Measurements from ENCODE around the gene STK16.
A peak's percentile ranks its signal among the peaks of the same experiment; 100 is the strongest.

Gene STK16

GRCh38 chr2:219229305-219230058 lies 15.8 kb upstream of the STK16 start, which contains the start of the genes ANKZF1 and ATG9A:
TSS of gene ANKZF1 (plus strand) at chr2:219229806. CDS start at chr2:219230258, 452 bp downstream.
TSS of gene ATG9A (minus strand) at chr2:219229636. CDS start at chr2:219228024, 1,612 bp downstream.
- DNase-seq, result peak; percentile 98 to 100 (median 100)
- intact Hi-C loops (cut with DNase I), result loop anchor here (1.0 to 10.0 kb wide), 2 partner anchors 51 to 155 kb away; partner anchors contain the start of genes DNPEP and RETREG2

GRCh38 chr2:219230059-219230540 lies 15.2 kb upstream of the STK16 start:
- DNase-seq, result peak in 3 of 10 donors; percentile 24 to 81 (median 76)
- intact Hi-C loops (cut with DNase I), result loop anchor here (10.0 kb wide), 1 partner anchor 155 kb away; the partner anchor contains the start of gene DNPEP

GRCh38 chr2:219234331-219234730 lies 10.9 kb upstream of the STK16 start:
- no peak for DNase-seq
- intact Hi-C loops (cut with DNase I), result loop anchor here (10.0 kb wide), 1 partner anchor 150 kb away; the partner anchor contains the start of gene DNPEP

- no peak for DNase-seq
- intact Hi-C loops (cut with DNase I), result loop anchor here (5.0 kb wide), 1 partner anchor 54 kb away; no protein-coding TSS in a partner anchor
Observed at GRCh38 chr2:219243291-219243761, 2.0 kb upstream of the STK16 start.

GRCh38 chr2:219244789-219245147 lies 511 bp upstream of the STK16 start:
- intact Hi-C loops (cut with DNase I), result loop anchor here (1.0 to 5.0 kb wide), 2 partner anchors 26 to 53 kb away; partner anchors contain the start of gene ABCB6

GRCh38 chr2:219245899-219246230 lies 586 bp downstream of the STK16 start:
- intact Hi-C loops (cut with DNase I), result loop anchor here (1.0 kb wide), 1 partner anchor 28 kb away; the partner anchor contains the start of gene ABCB6
- no peak for DNase-seq

More at GRCh38 chr2:219244789-219245147, 511 bp upstream of the STK16 start:
- DNase-seq, result no peak

- intact Hi-C loops (cut with DNase I), result no loop called here
Observed at GRCh38 chr2:219246559-219246958, 1.3 kb downstream of the STK16 start.

GRCh38 chr2:219247678-219248642 lies 2.7 kb downstream of the STK16 start:
- DNase-seq, result no peak
- intact Hi-C loops (cut with DNase I), result no loop called here

More at GRCh38 chr2:219246559-219246958, 1.3 kb downstream of the STK16 start:
- DNase-seq, result no peak

GRCh38 chr2:219248845-219249202 lies 3.5 kb downstream of the STK16 start:
- no peak for DNase-seq
- intact Hi-C loops (cut with DNase I), result no loop called here

- intact Hi-C loops (cut with DNase I), result no loop called here
- peak in 9 of 10 donors; percentile 45 to 93 (median 63) for DNase-seq
Observed at GRCh38 chr2:219249203-219249980, 4.1 kb downstream of the STK16 start.

GRCh38 chr2:219250049-219250781 lies 4.9 kb downstream of the STK16 start:
- DNase-seq, result no peak
- intact Hi-C loops (cut with DNase I), result no loop called here

- intact Hi-C loops (cut with DNase I), result no loop called here
- DNase-seq, result no peak
Observed at GRCh38 chr2:219251656-219252055, 6.4 kb downstream of the STK16 start.

GRCh38 chr2:219252084-219252483 lies 6.8 kb downstream of the STK16 start:
- intact Hi-C loops (cut with DNase I), result no loop called here
- peak in 1 of 10 donors; percentile 32 for DNase-seq

GRCh38 chr2:219252570-219252899 lies 7.3 kb downstream of the STK16 start:
- intact Hi-C loops (cut with DNase I), result no loop called here
- peak in 1 of 10 donors; percentile 74 for DNase-seq

GRCh38 chr2:219252900-219253752 lies 7.8 kb downstream of the STK16 start, which contains the start of gene TUBA4B:
TSS of gene TUBA4B (plus strand) at chr2:219253243. CDS start at chr2:219253408, 165 bp downstream.
- intact Hi-C loops (cut with DNase I), result no loop called here
- peak in 6 of 10 donors; percentile 27 to 89 (median 40) for DNase-seq

GRCh38 chr2:219253753-219254589 lies 8.7 kb downstream of the STK16 start, which contains the start of gene TUBA4A:
TSS of gene TUBA4A (minus strand) at chr2:219253918. CDS start at chr2:219253858, 60 bp downstream.
- peak; percentile 70 to 98 (median 88) for DNase-seq
- intact Hi-C loops (cut with DNase I), result no loop called here
